Measurements from ENCODE around the gene IPPK.

The IPPK gene

GRCh38 chr9:92655366-92655765 is 14.6 kb downstream of the IPPK start:
- H2BK15ac ChIP-seq (ENCODE audit: low read length) = no peak overlapping the region
- no peaks in the 10 kb centered on the region for H3K27me3 ChIP-seq (ENCODE audit: control insufficient read depth in 3 of 3, insufficient read depth in 3 of 3, low read depth in 1 of 3, low read length in 3 of 3)
- H3K4me2 ChIP-seq (ENCODE audit: insufficient read depth, low read length, poor library complexity, severe bottlenecking) = no peak overlapping the region
- H2AK5ac ChIP-seq (ENCODE audit: low read depth, low read length) = no peak overlapping the region
- no peak overlapping the region for H3K4me3 ChIP-seq (ENCODE audit: low read length in 2 of 2)
- no CpG with 5 or more reads among the region's 7 CpGs for WGBS, 2 donors (ENCODE audit: extremely low coverage in 2 of 2, insufficient read length in 2 of 2, insufficient replicate concordance in 1 of 2)
- H3K79me1 ChIP-seq (ENCODE audit: low read depth, low read length) = peaks cover 5% of the 10 kb centered on the region
- no peak overlapping the region for H3K4ac ChIP-seq (ENCODE audit: low read length)
- no peak overlapping the region for H3K14ac ChIP-seq (ENCODE audit: low read length)
- H3K9me3 ChIP-seq (replicated peaks in 1 of 2; ENCODE audit: control insufficient read depth in 2 of 2, insufficient read depth in 1 of 2, low read depth in 1 of 2, low read length in 2 of 2) = peaks cover 0 to 3% of the 10 kb centered on the region in 2 donors
- no peak overlapping the region for H2BK5ac ChIP-seq (ENCODE audit: low read length)
- H3K18ac ChIP-seq (ENCODE audit: low read length) = no peak overlapping the region
- no peak overlapping the region for H2BK120ac ChIP-seq (ENCODE audit: low read depth, low read length)
- H2AFZ ChIP-seq (ENCODE audit: low read length) = no peak overlapping the region
- no peak overlapping the region for H4K91ac ChIP-seq (ENCODE audit: low read depth, low read length, poor library complexity)
- H3K23ac ChIP-seq (ENCODE audit: low read depth, low read length, poor library complexity) = peak overlapping the region; percentile 26
- no peak for DNase-seq (ENCODE audit: low spot score)
- peaks cover 8 to 9% of the 10 kb centered on the region in 2 donors for H3K4me1 ChIP-seq (ENCODE audit: control insufficient read depth in 2 of 2, insufficient read depth in 1 of 2, low read depth in 1 of 2, low read length in 2 of 2)
- no peak overlapping the region for H2BK12ac ChIP-seq (ENCODE audit: low read length)
- H4K8ac ChIP-seq (ENCODE audit: low read depth, low read length) = no peak overlapping the region
- H3K27ac ChIP-seq (replicated peaks; ENCODE audit: low read length) = no peak overlapping the region
- H3K9ac ChIP-seq (ENCODE audit: low read depth, low read length, poor library complexity) = no peak overlapping the region
- peaks cover 24 to 51% of the 10 kb centered on the region in 2 donors for H3K36me3 ChIP-seq (replicated peaks in 1 of 2; ENCODE audit: control insufficient read depth in 2 of 2, insufficient read depth in 2 of 2, low read length in 2 of 2)

GRCh38 chr9:92654481-92655301 is 15.2 kb downstream of the IPPK start:
- Histone ChIP-seq H2BK12ac (ENCODE audit: low read length) (no peak overlapping the region), H3K9me3 (replicated peaks in 1 of 2; ENCODE audit: control insufficient read depth in 2 of 2, insufficient read depth in 1 of 2, low read depth in 1 of 2, low read length in 2 of 2) (peaks cover 0 to 3% of the 10 kb centered on the region in 2 donors), H3K4ac (ENCODE audit: low read length) (no peak overlapping the region), H3K4me1 (ENCODE audit: control insufficient read depth in 2 of 2, insufficient read depth in 1 of 2, low read depth in 1 of 2, low read length in 2 of 2) (peaks cover 3 to 6% of the 10 kb centered on the region in 2 donors), H4K8ac (ENCODE audit: low read depth, low read length) (no peak overlapping the region), H3K14ac (ENCODE audit: low read length) (no peak overlapping the region), H2AFZ (ENCODE audit: low read length) (no peak overlapping the region), H2BK120ac (ENCODE audit: low read depth, low read length) (no peak overlapping the region), H2BK5ac (ENCODE audit: low read length) (no peak overlapping the region), H3K27me3 (ENCODE audit: control insufficient read depth in 3 of 3, insufficient read depth in 3 of 3, low read depth in 1 of 3, low read length in 3 of 3) (no peaks in the 10 kb centered on the region), H3K4me3 (ENCODE audit: low read length in 2 of 2) (no peak overlapping the region), H4K91ac (ENCODE audit: low read depth, low read length, poor library complexity) (no peak overlapping the region), H2AK5ac (ENCODE audit: low read depth, low read length) (no peak overlapping the region), H3K27ac (replicated peaks; ENCODE audit: low read length) (no peak overlapping the region), H2BK15ac (ENCODE audit: low read length) (no peak overlapping the region), H3K18ac (ENCODE audit: low read length) (no peak overlapping the region), H3K9ac (ENCODE audit: low read depth, low read length, poor library complexity) (peak overlapping the region; percentile 35), H3K4me2 (ENCODE audit: insufficient read depth, low read length, poor library complexity, severe bottlenecking) (no peak overlapping the region), H3K79me1 (ENCODE audit: low read depth, low read length) (peaks cover 5% of the 10 kb centered on the region), H3K36me3 (replicated peaks in 1 of 2; ENCODE audit: control insufficient read depth in 2 of 2, insufficient read depth in 2 of 2, low read length in 2 of 2) (peaks cover 24 to 55% of the 10 kb centered on the region in 2 donors), H3K23ac (ENCODE audit: low read depth, low read length, poor library complexity) (peak overlapping the region; percentile 75)
- whole genome bisulfite sequencing, 2 donors (ENCODE audit: extremely low coverage in 2 of 2, insufficient read length in 2 of 2, insufficient replicate concordance in 1 of 2) = no CpG with 5 or more reads among the region's 19 CpGs
- no peak for DNase-seq (ENCODE audit: low spot score)

GRCh38 chr9:92652461-92652860 is 17.5 kb downstream of the IPPK start:
- Histone ChIP-seq H3K36me3 (replicated peaks in 1 of 2; ENCODE audit: control insufficient read depth in 2 of 2, insufficient read depth in 2 of 2, low read length in 2 of 2) (peaks cover 25 to 63% of the 10 kb centered on the region in 2 donors), H3K9me3 (replicated peaks in 1 of 2; ENCODE audit: control insufficient read depth in 2 of 2, insufficient read depth in 1 of 2, low read depth in 1 of 2, low read length in 2 of 2) (peaks cover 0 to 1% of the 10 kb centered on the region in 2 donors), H3K4me3 (ENCODE audit: low read length in 2 of 2) (no peak overlapping the region), H3K4ac (ENCODE audit: low read length) (no peak overlapping the region), H2BK12ac (ENCODE audit: low read length) (no peak overlapping the region), H2AFZ (ENCODE audit: low read length) (no peak overlapping the region), H3K9ac (ENCODE audit: low read depth, low read length, poor library complexity) (no peak overlapping the region), H3K79me1 (ENCODE audit: low read depth, low read length) (peaks cover 5% of the 10 kb centered on the region), H3K27me3 (ENCODE audit: control insufficient read depth in 3 of 3, insufficient read depth in 3 of 3, low read depth in 1 of 3, low read length in 3 of 3) (no peaks in the 10 kb centered on the region), H3K14ac (ENCODE audit: low read length) (no peak overlapping the region), H3K27ac (replicated peaks; ENCODE audit: low read length) (no peak overlapping the region), H2AK5ac (ENCODE audit: low read depth, low read length) (no peak overlapping the region), H2BK5ac (ENCODE audit: low read length) (no peak overlapping the region), H2BK15ac (ENCODE audit: low read length) (no peak overlapping the region), H3K18ac (ENCODE audit: low read length) (no peak overlapping the region), H2BK120ac (ENCODE audit: low read depth, low read length) (no peak overlapping the region), H4K91ac (ENCODE audit: low read depth, low read length, poor library complexity) (no peak overlapping the region), H4K8ac (ENCODE audit: low read depth, low read length) (no peak overlapping the region), H3K4me2 (ENCODE audit: insufficient read depth, low read length, poor library complexity, severe bottlenecking) (no peak overlapping the region), H3K4me1 (ENCODE audit: control insufficient read depth in 2 of 2, insufficient read depth in 1 of 2, low read depth in 1 of 2, low read length in 2 of 2) (no peaks in the 10 kb centered on the region), H3K23ac (ENCODE audit: low read depth, low read length, poor library complexity) (no peak overlapping the region)
- DNase-seq (ENCODE audit: low spot score) = no peak
- no CpG with 5 or more reads among the region's 1 CpG for WGBS, 2 donors (ENCODE audit: extremely low coverage in 2 of 2, insufficient read length in 2 of 2, insufficient replicate concordance in 1 of 2)

GRCh38 chr9:92650839-92651621 is 18.9 kb downstream of the IPPK start:
- Histone ChIP-seq H3K4me3 (ENCODE audit: low read length in 2 of 2) (no peak overlapping the region), H3K18ac (ENCODE audit: low read length) (no peak overlapping the region), H3K27ac (replicated peaks; ENCODE audit: low read length) (no peak overlapping the region), H4K91ac (ENCODE audit: low read depth, low read length, poor library complexity) (no peak overlapping the region), H3K79me1 (ENCODE audit: low read depth, low read length) (peaks cover 2% of the 10 kb centered on the region), H2BK12ac (ENCODE audit: low read length) (no peak overlapping the region), H2BK5ac (ENCODE audit: low read length) (no peak overlapping the region), H3K27me3 (ENCODE audit: control insufficient read depth in 3 of 3, insufficient read depth in 3 of 3, low read depth in 1 of 3, low read length in 3 of 3) (no peaks in the 10 kb centered on the region), H2AK5ac (ENCODE audit: low read depth, low read length) (no peak overlapping the region), H2AFZ (ENCODE audit: low read length) (no peak overlapping the region), H3K4me1 (ENCODE audit: control insufficient read depth in 2 of 2, insufficient read depth in 1 of 2, low read depth in 1 of 2, low read length in 2 of 2) (no peaks in the 10 kb centered on the region), H3K4ac (ENCODE audit: low read length) (no peak overlapping the region), H4K8ac (ENCODE audit: low read depth, low read length) (no peak overlapping the region), H3K23ac (ENCODE audit: low read depth, low read length, poor library complexity) (peak overlapping the region; percentile 75), H2BK15ac (ENCODE audit: low read length) (no peak overlapping the region), H3K4me2 (ENCODE audit: insufficient read depth, low read length, poor library complexity, severe bottlenecking) (no peak overlapping the region), H2BK120ac (ENCODE audit: low read depth, low read length) (no peak overlapping the region), H3K9ac (ENCODE audit: low read depth, low read length, poor library complexity) (no peak overlapping the region), H3K14ac (ENCODE audit: low read length) (no peak overlapping the region), H3K36me3 (replicated peaks in 1 of 2; ENCODE audit: control insufficient read depth in 2 of 2, insufficient read depth in 2 of 2, low read length in 2 of 2) (peaks cover 24 to 66% of the 10 kb centered on the region in 2 donors), H3K9me3 (replicated peaks in 1 of 2; ENCODE audit: control insufficient read depth in 2 of 2, insufficient read depth in 1 of 2, low read depth in 1 of 2, low read length in 2 of 2) (peaks cover 0 to 1% of the 10 kb centered on the region in 2 donors)
- DNase-seq (ENCODE audit: low spot score) = no peak
- 100% methylated on average over 1 of the region's 10 CpGs; no CpG with 5 or more reads in 1 of the 2 donors for WGBS, 2 donors (ENCODE audit: extremely low coverage in 2 of 2, insufficient read length in 2 of 2, insufficient replicate concordance in 1 of 2)

Measured in neuronal stem cell (in vitro differentiated cells).